Upper lobe of right lung (tissue), 1 donor: ENCODE data around the gene MYOCOS. TPM values are rescaled to one million over a fixed set of nuclear protein-coding genes. Genes with fewer than 3 reads are reported as not detected.

Experiments used
- ATAC-seq: fragments of 200-7000 bp; cut with Tn5 transposase; one replicate; pipeline ENCODE4 v1.9.1; 2020; ENCODE audit warnings: mild to moderate bottlenecking, moderate library complexity
- DNase-seq: peaks from one replicate; pipeline ENCODE4 v3.0.0-alpha.2; 2020
- H3K27ac ChIP-seq: fragments of 200-600 bp; one replicate; pipeline ENCODE4 v1.8.0; 2022
- H3K27me3 ChIP-seq: fragments of 200-600 bp; one replicate; pipeline ENCODE4 v1.8.0; 2022; ENCODE audit warnings: mild to moderate bottlenecking
- H3K36me3 ChIP-seq: fragments of 200-600 bp; one replicate; pipeline ENCODE4 v1.8.0; 2022
- H3K4me1 ChIP-seq: fragments of 200-600 bp; one replicate; pipeline ENCODE4 v1.8.0; 2022
- H3K4me3 ChIP-seq: fragments of 200-600 bp; one replicate; pipeline ENCODE4 v1.8.0; 2022; ENCODE audit warnings: mild to moderate bottlenecking
- H3K9me3 ChIP-seq: fragments of 200-600 bp; one replicate; pipeline ENCODE4 v1.8.0; 2022
- CTCF ChIP-seq: fragments of 200-600 bp; IDR thresholded peaks from one replicate; pipeline ENCODE4 v1.8.0; 2022; ENCODE audit warnings: antibody characterized with exemption
- intact Hi-C: fragments of 100-400 bp; cut with DNase I; formaldehyde crosslinking; loops from one replicate; pipeline ENCODE4 v1.11.0; 2022
- total RNA-seq: library from RNA; stranded (reverse); fragmentation: NEBNext Ultra II Directional; extraction: Animal tissue kit (Norgen Biotek cat#: 25700); gene quantifications from one replicate; pipeline ENCODE4 v1.2.1, GENCODE V29; 2021
- donor health status: DM: no; HTN: yes; CAD: no; lungs with severe emphysema.

Gene MYOCOS
- total RNA-seq, 1 donor from 2014 or later = not detected

DNA sequence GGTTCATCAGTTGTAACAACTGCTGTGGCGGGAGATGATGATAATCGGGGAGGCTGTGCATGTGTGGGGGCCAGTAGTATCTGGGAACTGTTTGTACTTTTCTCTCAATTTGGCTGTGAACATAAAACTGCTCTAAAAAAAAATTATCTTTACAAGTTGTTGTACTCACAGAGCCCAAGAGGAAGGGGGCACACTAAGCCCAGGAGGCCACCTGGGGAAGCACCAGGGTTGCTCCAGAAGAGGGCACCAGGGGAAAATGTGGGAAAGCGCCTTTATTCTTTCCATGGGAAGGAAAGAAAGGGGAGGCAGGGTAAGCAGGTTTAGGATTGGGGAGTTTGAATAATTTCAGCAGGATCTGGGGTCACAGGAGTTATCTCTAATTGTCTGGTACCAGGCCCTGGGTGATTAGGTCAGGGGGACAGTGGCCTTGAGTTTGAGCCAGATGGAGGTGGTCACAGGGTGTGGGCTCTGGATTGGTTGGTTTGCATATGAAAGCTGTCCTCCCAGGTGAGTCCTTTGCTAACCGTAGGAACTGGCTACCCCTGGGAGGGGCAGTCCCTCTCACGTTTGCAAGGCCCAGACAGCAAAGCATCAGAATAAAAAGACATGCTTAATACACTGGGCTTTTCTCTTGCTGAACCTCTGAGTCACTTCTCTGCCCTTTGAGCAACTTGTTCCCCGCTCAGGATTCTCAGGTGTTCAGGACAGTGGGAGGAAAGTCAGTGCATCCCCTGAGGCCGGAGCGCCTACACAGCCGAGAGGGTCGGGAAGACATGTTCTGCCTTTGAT is 19.2 kb downstream of the MYOCOS start:
- Histone ChIP-seq H3K27me3 (no peaks in the 10 kb centered on the region), H3K36me3 (no peaks in the 10 kb centered on the region), H3K27ac (no peak overlapping the region), H3K4me1 (peaks cover 14% of the 10 kb centered on the region), H3K4me3 (no peak overlapping the region), H3K9me3 (no peaks in the 10 kb centered on the region)
- intact Hi-C loops = no loop called here
- DNase-seq = no peak
- no peak for TF ChIP-seq CTCF
- no peak for ATAC-seq

GRCh38 chr1:171642197-171642596 is 20.2 kb downstream of the MYOCOS start:
- DNase-seq (no peak), ATAC-seq (no peak)
- intact Hi-C loops = no loop called here
- H3K36me3 ChIP-seq = no peaks in the 10 kb centered on the region
- no peak overlapping the region for H3K27ac ChIP-seq
- no peaks in the 10 kb centered on the region for H3K9me3 ChIP-seq
- no peak overlapping the region for H3K4me3 ChIP-seq
- H3K27me3 ChIP-seq = no peaks in the 10 kb centered on the region
- peaks cover 14% of the 10 kb centered on the region for H3K4me1 ChIP-seq
- TF ChIP-seq CTCF = no peak

GRCh38 chr1:171643156-171643555 is 21.1 kb downstream of the MYOCOS start:
- H3K4me1 ChIP-seq = peaks cover 14% of the 10 kb centered on the region
- no peaks in the 10 kb centered on the region for H3K27me3 ChIP-seq
- ATAC-seq = no peak
- intact Hi-C loops = no loop called here
- H3K27ac ChIP-seq = no peak overlapping the region
- H3K9me3 ChIP-seq = no peaks in the 10 kb centered on the region
- no peaks in the 10 kb centered on the region for H3K36me3 ChIP-seq
- H3K4me3 ChIP-seq = no peak overlapping the region
- DNase-seq = no peak
- no peak for TF ChIP-seq CTCF

GRCh38 chr1:171644805-171645483 is 22.9 kb downstream of the MYOCOS start:
- Histone ChIP-seq H3K36me3 (no peaks in the 10 kb centered on the region), H3K9me3 (no peaks in the 10 kb centered on the region), H3K27me3 (no peaks in the 10 kb centered on the region), H3K4me1 (peaks cover 14% of the 10 kb centered on the region), H3K27ac (peak overlapping the region; percentile 45), H3K4me3 (no peak overlapping the region)
- ATAC-seq (peak; percentile 92), DNase-seq (no peak)
- intact Hi-C loops = no loop called here
- TF ChIP-seq CTCF = peak; percentile 70

- intact Hi-C loops = no loop called here
- H3K36me3 ChIP-seq = no peaks in the 10 kb centered on the region
- H3K9me3 ChIP-seq = no peaks in the 10 kb centered on the region
- ATAC-seq = peak; percentile 53
- peak overlapping the region; percentile 45 for H3K27ac ChIP-seq
- peaks cover 14% of the 10 kb centered on the region for H3K4me1 ChIP-seq
- no peak for TF ChIP-seq CTCF
- no peaks in the 10 kb centered on the region for H3K27me3 ChIP-seq
- no peak overlapping the region for H3K4me3 ChIP-seq
- no peak for DNase-seq
These were observed 23.7 kb downstream of the MYOCOS start for GRCh38 chr1:171645553-171646248.
